ENCODE measurements around the gene TINAG.

The TINAG gene, protein sequence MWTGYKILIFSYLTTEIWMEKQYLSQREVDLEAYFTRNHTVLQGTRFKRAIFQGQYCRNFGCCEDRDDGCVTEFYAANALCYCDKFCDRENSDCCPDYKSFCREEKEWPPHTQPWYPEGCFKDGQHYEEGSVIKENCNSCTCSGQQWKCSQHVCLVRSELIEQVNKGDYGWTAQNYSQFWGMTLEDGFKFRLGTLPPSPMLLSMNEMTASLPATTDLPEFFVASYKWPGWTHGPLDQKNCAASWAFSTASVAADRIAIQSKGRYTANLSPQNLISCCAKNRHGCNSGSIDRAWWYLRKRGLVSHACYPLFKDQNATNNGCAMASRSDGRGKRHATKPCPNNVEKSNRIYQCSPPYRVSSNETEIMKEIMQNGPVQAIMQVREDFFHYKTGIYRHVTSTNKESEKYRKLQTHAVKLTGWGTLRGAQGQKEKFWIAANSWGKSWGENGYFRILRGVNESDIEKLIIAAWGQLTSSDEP

DNA sequence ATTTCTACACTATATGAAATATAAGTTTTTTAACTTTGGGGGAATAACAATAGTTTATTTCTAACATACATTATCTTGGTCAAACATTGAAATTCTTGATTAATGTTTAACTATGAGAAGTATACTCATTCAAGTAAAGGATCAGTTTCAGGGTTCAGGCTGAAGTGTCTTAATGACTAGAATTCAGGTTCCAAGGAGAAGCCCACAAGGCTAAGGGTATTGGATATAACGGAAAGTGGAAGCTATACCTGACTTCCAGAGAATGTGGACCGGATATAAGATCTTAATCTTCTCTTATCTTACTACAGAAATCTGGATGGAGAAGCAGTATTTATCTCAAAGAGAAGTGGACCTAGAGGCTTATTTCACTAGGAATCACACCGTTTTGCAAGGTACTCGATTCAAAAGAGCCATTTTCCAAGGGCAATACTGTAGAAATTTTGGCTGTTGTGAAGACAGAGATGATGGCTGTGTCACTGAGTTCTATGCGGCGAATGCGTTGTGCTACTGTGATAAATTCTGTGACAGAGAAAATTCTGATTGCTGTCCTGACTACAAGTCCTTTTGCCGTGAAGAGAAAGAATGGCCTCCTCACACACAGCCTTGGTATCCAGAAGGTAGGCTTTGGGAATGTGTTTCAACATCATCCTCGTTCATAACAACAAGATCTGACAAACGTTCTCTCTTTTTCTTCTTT is at the start of gene TINAG:
Gene TINAG (plus strand): TSS at position 153 of the 697 bp plus-strand sequence. CDS start 110 bp downstream, at position 263.
- Histone ChIP-seq H3K9ac (no peak within 1 kb of the TSS), H3K36me3 (ENCODE audit: control insufficient read depth, insufficient read depth, low read length) (no peaks in the 10 kb centered on the region), H2AFZ (no peak within 1 kb of the TSS), H3K79me2 (no peaks in the 10 kb centered on the region), H3K27me3 (ENCODE audit: control insufficient read depth, insufficient read depth, low read length) (no peaks in the 10 kb centered on the region), H3K4me3 (ENCODE audit: low read depth, low read length) (no peak within 1 kb of the TSS), H3K27ac (no peak within 1 kb of the TSS), H3K4me1 (no peaks in the 10 kb centered on the region), H3K4me2 (ENCODE audit: low read length) (no peak within 1 kb of the TSS), H3K9me3 (ENCODE audit: control insufficient read depth, low read length) (no peaks in the 10 kb centered on the region)
- TF ChIP-seq, protein P1, sequence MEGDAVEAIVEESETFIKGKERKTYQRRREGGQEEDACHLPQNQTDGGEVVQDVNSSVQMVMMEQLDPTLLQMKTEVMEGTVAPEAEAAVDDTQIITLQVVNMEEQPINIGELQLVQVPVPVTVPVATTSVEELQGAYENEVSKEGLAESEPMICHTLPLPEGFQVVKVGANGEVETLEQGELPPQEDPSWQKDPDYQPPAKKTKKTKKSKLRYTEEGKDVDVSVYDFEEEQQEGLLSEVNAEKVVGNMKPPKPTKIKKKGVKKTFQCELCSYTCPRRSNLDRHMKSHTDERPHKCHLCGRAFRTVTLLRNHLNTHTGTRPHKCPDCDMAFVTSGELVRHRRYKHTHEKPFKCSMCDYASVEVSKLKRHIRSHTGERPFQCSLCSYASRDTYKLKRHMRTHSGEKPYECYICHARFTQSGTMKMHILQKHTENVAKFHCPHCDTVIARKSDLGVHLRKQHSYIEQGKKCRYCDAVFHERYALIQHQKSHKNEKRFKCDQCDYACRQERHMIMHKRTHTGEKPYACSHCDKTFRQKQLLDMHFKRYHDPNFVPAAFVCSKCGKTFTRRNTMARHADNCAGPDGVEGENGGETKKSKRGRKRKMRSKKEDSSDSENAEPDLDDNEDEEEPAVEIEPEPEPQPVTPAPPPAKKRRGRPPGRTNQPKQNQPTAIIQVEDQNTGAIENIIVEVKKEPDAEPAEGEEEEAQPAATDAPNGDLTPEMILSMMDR (IDR thresholded peaks at IDR 0.05): no peak

DNA sequence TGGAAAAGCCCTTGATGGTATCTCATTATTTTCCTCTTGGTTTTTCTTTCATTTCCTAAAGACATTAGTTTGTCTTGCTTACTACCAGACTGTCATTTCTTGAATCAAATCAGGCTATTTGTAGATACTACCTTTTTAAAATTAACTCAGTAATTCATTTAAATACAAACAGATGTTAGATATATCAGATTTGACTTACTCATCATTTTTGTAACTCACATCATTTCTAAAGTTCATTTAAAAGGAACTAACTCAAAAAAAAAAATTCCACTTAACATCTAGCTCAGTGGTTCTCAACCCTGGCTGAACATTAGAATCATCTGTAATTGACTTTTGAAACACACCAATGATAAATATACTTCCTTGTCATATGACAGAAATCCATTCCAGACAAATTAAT is 48.2 kb upstream of the TINAG start:
- TF ChIP-seq, protein P1 (IDR thresholded peaks at IDR 0.05): no peak
- Histone ChIP-seq H3K9ac (no peak overlapping the region), H3K4me1 (no peaks in the 10 kb centered on the region), H3K9me3 (ENCODE audit: control insufficient read depth, low read length) (no peaks in the 10 kb centered on the region), H2AFZ (no peak overlapping the region), H3K27ac (no peak overlapping the region), H3K36me3 (ENCODE audit: control insufficient read depth, insufficient read depth, low read length) (no peaks in the 10 kb centered on the region), H3K79me2 (no peaks in the 10 kb centered on the region), H3K27me3 (ENCODE audit: control insufficient read depth, insufficient read depth, low read length) (no peaks in the 10 kb centered on the region), H3K4me3 (ENCODE audit: low read depth, low read length) (no peak overlapping the region), H3K4me2 (ENCODE audit: low read length) (no peak overlapping the region)

DNA sequence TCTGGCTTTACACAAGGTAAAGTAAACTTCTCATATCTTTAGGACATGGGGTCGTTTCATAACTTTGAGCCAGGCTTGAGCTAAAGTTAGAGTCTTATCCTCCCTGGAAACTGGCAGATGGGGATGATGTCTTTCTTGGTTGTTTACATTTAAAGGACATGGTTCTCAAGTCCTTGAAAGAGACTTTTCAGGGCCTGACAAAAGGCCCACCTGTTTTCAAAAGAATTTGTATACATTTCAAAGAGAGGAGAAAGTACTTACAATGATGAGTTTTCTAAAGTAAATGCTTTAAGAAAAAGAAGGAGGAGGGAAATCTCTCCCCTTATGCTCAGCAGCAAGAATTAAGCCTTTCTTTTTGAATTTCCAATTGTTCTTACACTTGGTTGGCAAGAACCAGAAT is 45.7 kb upstream of the TINAG start:
- H2AFZ ChIP-seq: no peak overlapping the region
- H3K4me3 ChIP-seq (ENCODE audit: low read depth, low read length): no peak overlapping the region
- H3K27me3 ChIP-seq (ENCODE audit: control insufficient read depth, insufficient read depth, low read length): no peaks in the 10 kb centered on the region
- H3K36me3 ChIP-seq (ENCODE audit: control insufficient read depth, insufficient read depth, low read length): no peaks in the 10 kb centered on the region
- TF ChIP-seq, protein P1 (IDR thresholded peaks at IDR 0.05): no peak
- H3K27ac ChIP-seq: no peak overlapping the region
- H3K4me2 ChIP-seq (ENCODE audit: low read length): no peak overlapping the region
- no peaks in the 10 kb centered on the region for H3K79me2 ChIP-seq
- H3K9me3 ChIP-seq (ENCODE audit: control insufficient read depth, low read length): no peaks in the 10 kb centered on the region
- H3K4me1 ChIP-seq: no peaks in the 10 kb centered on the region
- H3K9ac ChIP-seq: no peak overlapping the region

DNA sequence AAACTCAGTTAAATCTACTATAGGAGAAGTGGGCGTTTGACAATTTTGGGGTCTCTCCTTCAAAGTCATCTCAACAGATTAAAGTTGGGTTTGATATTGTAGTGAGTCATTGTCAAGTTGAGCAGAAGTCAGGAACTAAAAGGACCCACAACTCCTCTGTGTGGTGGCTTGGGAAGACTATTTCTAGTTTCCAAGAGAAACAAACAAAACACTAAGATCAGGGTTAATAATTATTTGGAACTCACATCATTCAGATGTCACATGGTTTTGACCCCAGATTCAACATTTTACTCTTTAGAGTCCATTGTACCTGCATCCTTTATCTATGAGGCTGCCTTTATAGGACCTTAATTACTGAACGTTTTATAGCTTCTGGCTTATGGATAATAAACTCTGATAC is 45.3 kb upstream of the TINAG start:
- H3K36me3 ChIP-seq (ENCODE audit: control insufficient read depth, insufficient read depth, low read length): no peaks in the 10 kb centered on the region
- no peaks in the 10 kb centered on the region for H3K27me3 ChIP-seq (ENCODE audit: control insufficient read depth, insufficient read depth, low read length)
- no peak overlapping the region for H3K4me2 ChIP-seq (ENCODE audit: low read length)
- TF ChIP-seq, protein P1 (IDR thresholded peaks at IDR 0.05): no peak
- no peaks in the 10 kb centered on the region for H3K4me1 ChIP-seq
- H3K79me2 ChIP-seq: no peaks in the 10 kb centered on the region
- no peak overlapping the region for H2AFZ ChIP-seq
- no peaks in the 10 kb centered on the region for H3K9me3 ChIP-seq (ENCODE audit: control insufficient read depth, low read length)
- no peak overlapping the region for H3K4me3 ChIP-seq (ENCODE audit: low read depth, low read length)
- H3K27ac ChIP-seq: no peak overlapping the region
- no peak overlapping the region for H3K9ac ChIP-seq
